Measurements from ENCODE around the gene DNAH17. TPM values are rescaled to one million over a fixed set of nuclear protein-coding genes. Genes with fewer than 3 reads are reported as not detected.

Gene DNAH17
- total RNA-seq, 1 experiment from 2014 or later: 0.69 TPM

DNA sequence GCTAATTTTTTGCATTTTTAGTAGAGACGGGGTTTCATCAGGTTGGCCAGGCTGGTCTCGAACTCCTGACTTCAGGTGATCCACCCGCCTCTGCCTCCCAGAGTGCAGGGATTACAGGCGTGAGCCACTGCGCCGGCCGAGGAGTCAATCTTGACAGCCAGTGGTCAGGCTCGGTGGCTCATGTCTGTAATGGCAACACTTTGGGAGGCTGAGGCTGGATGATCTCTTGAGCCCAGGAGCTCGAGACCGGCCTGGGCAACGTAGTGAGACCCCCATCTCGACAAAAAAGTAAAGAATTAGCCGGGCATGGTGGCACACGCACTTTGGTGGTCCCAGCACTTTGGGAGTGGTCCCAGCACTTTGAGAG is 199.4 kb downstream of the DNAH17 start:
- POLR2A ChIA-PET: no interaction called here
- H3K4me1 ChIP-seq (ENCODE audit: control insufficient read depth in 1 of 2, insufficient read depth in 2 of 2, low read length in 2 of 2): peaks cover 16 to 36% of the 10 kb centered on the region in 2 experiments
- no peak for TF ChIP-seq REST (IDR thresholded peaks at IDR 0.05; ENCODE audit: low read depth)
- no peak for TF ChIP-seq EGR1 (IDR thresholded peaks at IDR 0.05; ENCODE audit: low read depth)
- no peak for TF ChIP-seq ZBTB33 (IDR thresholded peaks at IDR 0.05; ENCODE audit: extremely low read depth, insufficient replicate concordance, low read length)
- no peak for TF ChIP-seq TCF7L2 (IDR thresholded peaks at IDR 0.05; ENCODE audit: borderline replicate concordance, extremely low read depth, insufficient read depth, insufficient read length)
- no peak for TF ChIP-seq ZFX (IDR thresholded peaks at IDR 0.05)
- no peak for TF ChIP-seq EZH2phosphoT487 (IDR thresholded peaks at IDR 0.05; ENCODE audit: borderline replicate concordance)
- TF ChIP-seq CEBPB (IDR thresholded peaks at IDR 0.05; ENCODE audit: low read depth): no peak
- no peak for TF ChIP-seq CTCF (IDR thresholded peaks at IDR 0.05 in 2 of 3, conservative IDR thresholded peaks at IDR 0.05 in 1 of 3; ENCODE audit: borderline replicate concordance in 1 of 3, insufficient read depth in 1 of 3, low read depth in 2 of 3, low read length in 2 of 3)
- TF ChIP-seq RAD21 (IDR thresholded peaks at IDR 0.05; ENCODE audit: low read depth): no peak
- no peak for TF ChIP-seq POLR2AphosphoS5 (IDR thresholded peaks at IDR 0.05; ENCODE audit: low read depth, low read length)
- TF ChIP-seq POLR2A (IDR thresholded peaks at IDR 0.05; ENCODE audit: borderline replicate concordance, extremely low read depth, insufficient read depth, insufficient read length): no peak
- H3K27ac ChIP-seq (ENCODE audit: low read depth, low read length): peak overlapping the region; percentile 63; the same call in 1 of the 2 replicates
- H3K9ac ChIP-seq (ENCODE audit: low read length): peak overlapping the region; percentile 85; the same call in 1 of the 2 replicates
- no peaks in the 10 kb centered on the region for H3K27me3 ChIP-seq (ENCODE audit: insufficient read depth, low read length)
- ATAC-seq: peak; percentile 26
- H4K20me1 ChIP-seq (ENCODE audit: insufficient read depth): peaks cover 13% of the 10 kb centered on the region; the same call in 1 of the 2 replicates
- intact Hi-C loops (cut with micrococcal nuclease): loop anchor here (1.0 kb wide), 1 partner anchor 18 kb away; the partner anchor contains the start of gene SOCS3
- no peaks in the 10 kb centered on the region for H3K9me2 ChIP-seq (ENCODE audit: insufficient read depth)
- RAD21 ChIA-PET (ENCODE audit: low non-redundant PET in 1 of 2, low total read pairs in 2 of 2, uncharacterized antibody in 2 of 2, unreplicated experiment in 2 of 2): interaction anchor here in 1 of 2 experiments (0.5 kb wide), 1 partner anchor 9 kb away, joined by 6 read pairs; no protein-coding TSS in a partner anchor
- no peak for DNase-seq (ENCODE audit: low read depth, low spot score)
- H3K36me3 ChIP-seq (ENCODE audit: control insufficient read depth in 1 of 2, insufficient read depth in 2 of 2, low read length in 2 of 2): peaks cover 0 to 5% of the 10 kb centered on the region in 2 experiments; a peak in 2 of 4 replicates
- H3K79me2 ChIP-seq (ENCODE audit: insufficient read depth, low read length): peaks cover 43% of the 10 kb centered on the region
- H3K4me2 ChIP-seq (ENCODE audit: low read length): peak overlapping the region; percentile 77
- peak overlapping the region; percentile 62 to 86 for H3K4me3 ChIP-seq (replicated peaks in 1 of 2; ENCODE audit: low read depth in 1 of 2, low read length in 2 of 2)
- CTCF ChIA-PET: interaction anchor here (1.8 kb wide), 1 partner anchor 17 kb away, joined by 11 read pairs; no protein-coding TSS in a partner anchor
- no TSS peak for BruUV-seq (replicated peaks)
- H2AFZ ChIP-seq (ENCODE audit: low read depth, low read length, poor library complexity, severe bottlenecking): peak overlapping the region; percentile 64
- no peaks in the 10 kb centered on the region for H3K9me3 ChIP-seq (ENCODE audit: control insufficient read depth in 1 of 2, insufficient read depth in 1 of 2, low read depth in 1 of 2, low read length in 2 of 2)

All from HCT116 (cell line).